ENCODE results near the gene JARID2. TPM values are rescaled to one million over a fixed set of nuclear protein-coding genes. Genes with fewer than 3 reads are reported as not detected.

JARID2 gene
- total and polyA plus RNA-seq, 9 of the 15 experiments (the other 6 are each of a cell fraction or from before 2014, with no cell fraction given) = 5.0 to 29.0 (median 15.6) TPM

GRCh38 chr6:15288856-15289255, 43.0 kb downstream of the JARID2 start (continued):
- TF ChIP-seq HMBOX1 (IDR thresholded peaks at IDR 0.05) (peak; percentile 97), ELF2 (CRISPR knock-in tag; IDR thresholded peaks at IDR 0.05) (no peak), IFI16 (CRISPR knock-in tag; IDR thresholded peaks at IDR 0.05) (no peak), MCM3 (IDR thresholded peaks at IDR 0.05) (no peak), MTA2 (IDR thresholded peaks at IDR 0.05; ENCODE audit: low read depth) (no peak), CBFA2T2 (conservative IDR thresholded peaks at IDR 0.05) (no peak), CTBP1 (IDR thresholded peaks at IDR 0.05; ENCODE audit: borderline replicate concordance) (no peak), ETV5 (CRISPR knock-in tag; IDR thresholded peaks at IDR 0.05; ENCODE audit: low read depth) (no peak), PRMT5 (CRISPR knock-in tag; IDR thresholded peaks at IDR 0.05) (no peak), SMARCE1 (IDR thresholded peaks at IDR 0.05) (peak; percentile 14; the same call in 1 of the 2 replicates), BHLHE40 (IDR thresholded peaks at IDR 0.05; ENCODE audit: low read length) (no peak), ATF3 (IDR thresholded peaks at IDR 0.05) (peak; percentile 69), ATF3 (CRISPR knock-in tag; conservative IDR thresholded peaks at IDR 0.05) (no peak), ZNF354B (CRISPR knock-in tag; IDR thresholded peaks at IDR 0.05) (no peak), CTCF (IDR thresholded peaks at IDR 0.05 in 2 of 3, conservative IDR thresholded peaks at IDR 0.05 in 1 of 3; ENCODE audit: insufficient read depth in 2 of 3, low read depth in 1 of 3, low read length in 3 of 3) (peak in 2 of 3 experiments; percentile 28 to 36; a peak in 2 of 6 replicates), POLR3A (IDR thresholded peaks at IDR 0.05; ENCODE audit: borderline replicate concordance, extremely low read depth, insufficient read depth, insufficient read length) (no peak), TFAM (CRISPR knock-in tag; conservative IDR thresholded peaks at IDR 0.05) (no peak), ARNT (IDR thresholded peaks at IDR 0.05) (no peak), HLTF (IDR thresholded peaks at IDR 0.05) (0 out of 2 replicates have a peak, but pooled peaks have one; percentile 35), SMAD4 (CRISPR knock-in tag; conservative IDR thresholded peaks at IDR 0.05) (no peak), TCFL5 (CRISPR knock-in tag; conservative IDR thresholded peaks at IDR 0.05) (no peak), ADNP (tag; IDR thresholded peaks at IDR 0.05) (no peak), NFE2 (IDR thresholded peaks at IDR 0.05; ENCODE audit: low read depth) (peak; percentile 78), MED1 (CRISPR knock-in tag; IDR thresholded peaks at IDR 0.05; ENCODE audit: borderline replicate concordance) (no peak)
- TF ChIP-seq, protein P1, sequence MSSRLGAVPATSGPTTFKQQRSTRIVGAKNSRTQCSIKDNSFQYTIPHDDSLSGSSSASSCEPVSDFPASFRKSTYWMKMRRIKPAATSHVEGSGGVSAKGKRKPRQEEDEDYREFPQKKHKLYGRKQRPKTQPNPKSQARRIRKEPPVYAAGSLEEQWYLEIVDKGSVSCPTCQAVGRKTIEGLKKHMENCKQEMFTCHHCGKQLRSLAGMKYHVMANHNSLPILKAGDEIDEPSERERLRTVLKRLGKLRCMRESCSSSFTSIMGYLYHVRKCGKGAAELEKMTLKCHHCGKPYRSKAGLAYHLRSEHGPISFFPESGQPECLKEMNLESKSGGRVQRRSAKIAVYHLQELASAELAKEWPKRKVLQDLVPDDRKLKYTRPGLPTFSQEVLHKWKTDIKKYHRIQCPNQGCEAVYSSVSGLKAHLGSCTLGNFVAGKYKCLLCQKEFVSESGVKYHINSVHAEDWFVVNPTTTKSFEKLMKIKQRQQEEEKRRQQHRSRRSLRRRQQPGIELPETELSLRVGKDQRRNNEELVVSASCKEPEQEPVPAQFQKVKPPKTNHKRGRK (tag; IDR thresholded peaks at IDR 0.05) = no peak

Data from K562 (cell line).